ENCODE data around the gene PBX4. TPM values are rescaled to one million over a fixed set of nuclear protein-coding genes. Genes with fewer than 3 reads are reported as not detected.

PBX4 gene
- total RNA-seq, 4 donors from 2014 or later, result 3.7 to 11.8 (median 8.1) TPM

DNA sequence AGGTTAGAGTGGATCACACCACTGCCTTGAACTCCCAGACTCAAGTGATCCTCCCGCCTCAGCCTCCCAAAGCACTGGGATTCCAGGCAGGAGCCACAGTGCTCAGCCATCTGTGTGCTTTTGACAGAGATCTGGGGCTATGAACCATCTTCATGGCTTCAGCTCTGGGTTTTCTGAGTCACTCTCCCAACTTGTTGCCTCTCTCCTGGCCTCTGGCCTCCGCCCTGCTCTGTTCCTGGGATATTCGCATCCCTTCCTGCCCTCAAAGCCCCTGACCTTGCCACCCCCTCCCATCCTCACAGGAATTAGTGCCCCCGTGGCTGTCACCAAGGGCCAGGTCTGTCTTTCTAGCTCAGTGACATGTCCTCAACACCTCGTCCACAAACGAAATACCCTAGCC is 30.7 kb upstream of the PBX4 start:
- 79 to 87% methylated on average over 6 of the region's 6 CpGs for WGBS, 2 donors
- no peak overlapping the region for H3K27ac ChIP-seq
- H3K36me3 ChIP-seq, result peaks cover 14 to 100% (median 61%) of the 10 kb centered on the region in 3 donors
- H3K9me3 ChIP-seq, result no peaks in the 10 kb centered on the region
- H3K27me3 ChIP-seq, result no peaks in the 10 kb centered on the region
- no peak for DNase-seq (ENCODE audit: low spot score in 2 of 2)
- no peak for TF ChIP-seq POLR2A (IDR thresholded peaks at IDR 0.05)
- TF ChIP-seq EP300 (IDR thresholded peaks at IDR 0.05), result no peak
- TF ChIP-seq, protein P1, sequence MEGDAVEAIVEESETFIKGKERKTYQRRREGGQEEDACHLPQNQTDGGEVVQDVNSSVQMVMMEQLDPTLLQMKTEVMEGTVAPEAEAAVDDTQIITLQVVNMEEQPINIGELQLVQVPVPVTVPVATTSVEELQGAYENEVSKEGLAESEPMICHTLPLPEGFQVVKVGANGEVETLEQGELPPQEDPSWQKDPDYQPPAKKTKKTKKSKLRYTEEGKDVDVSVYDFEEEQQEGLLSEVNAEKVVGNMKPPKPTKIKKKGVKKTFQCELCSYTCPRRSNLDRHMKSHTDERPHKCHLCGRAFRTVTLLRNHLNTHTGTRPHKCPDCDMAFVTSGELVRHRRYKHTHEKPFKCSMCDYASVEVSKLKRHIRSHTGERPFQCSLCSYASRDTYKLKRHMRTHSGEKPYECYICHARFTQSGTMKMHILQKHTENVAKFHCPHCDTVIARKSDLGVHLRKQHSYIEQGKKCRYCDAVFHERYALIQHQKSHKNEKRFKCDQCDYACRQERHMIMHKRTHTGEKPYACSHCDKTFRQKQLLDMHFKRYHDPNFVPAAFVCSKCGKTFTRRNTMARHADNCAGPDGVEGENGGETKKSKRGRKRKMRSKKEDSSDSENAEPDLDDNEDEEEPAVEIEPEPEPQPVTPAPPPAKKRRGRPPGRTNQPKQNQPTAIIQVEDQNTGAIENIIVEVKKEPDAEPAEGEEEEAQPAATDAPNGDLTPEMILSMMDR (IDR thresholded peaks at IDR 0.05), result no peak
- H3K4me1 ChIP-seq, result peaks cover 0 to 11% (median 0%) of the 10 kb centered on the region in 4 donors
- H3K4me3 ChIP-seq, result no peak overlapping the region

DNA sequence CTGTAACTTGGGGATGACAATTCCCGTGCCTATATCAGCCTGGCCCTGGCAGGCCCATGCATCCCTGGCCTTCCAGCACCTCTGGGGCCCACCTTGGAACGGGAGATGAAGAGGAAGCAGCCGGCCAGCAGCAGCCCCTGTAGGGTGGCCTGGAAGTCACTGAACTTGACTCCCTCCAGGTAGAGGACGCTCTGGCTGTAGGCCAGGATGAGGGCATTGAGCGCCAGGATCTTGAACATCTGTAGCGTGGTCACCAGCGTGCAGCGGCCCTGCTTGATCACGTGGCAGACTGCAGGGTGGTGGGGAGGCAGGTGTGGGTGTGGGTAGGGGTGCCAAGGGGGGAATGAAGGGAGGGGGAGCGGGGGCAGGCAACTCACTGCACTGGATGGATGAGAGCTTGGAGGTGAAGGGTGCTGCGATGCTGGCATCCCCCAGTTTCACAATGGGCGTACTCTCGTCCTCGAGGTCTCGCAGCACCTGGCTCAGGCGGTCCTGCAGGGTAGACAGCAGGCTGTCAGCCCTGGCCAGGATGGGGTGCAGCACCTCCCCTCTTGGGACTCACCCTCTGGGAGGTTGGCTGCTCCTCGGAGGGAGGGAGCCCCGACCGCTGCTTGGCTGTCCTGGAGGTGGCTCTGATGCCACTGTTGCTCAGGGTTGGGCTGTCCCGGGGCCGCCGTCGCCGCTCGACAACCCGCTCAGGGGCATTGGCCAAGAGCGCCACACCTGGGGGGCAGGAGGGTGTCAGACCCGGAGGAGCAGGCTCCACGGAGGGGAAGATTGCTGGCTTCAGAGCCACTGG is 28.7 kb upstream of the PBX4 start:
- 89 to 90% methylated on average over 26 to 29 of the region's 29 CpGs for WGBS, 2 donors
- H3K27me3 ChIP-seq, result no peaks in the 10 kb centered on the region
- peaks cover 8 to 82% (median 42%) of the 10 kb centered on the region in 3 donors for H3K36me3 ChIP-seq

GRCh38 chr19:19645233-19645870 is 26.9 kb upstream of the PBX4 start:
- H3K9me3 ChIP-seq, result no peaks in the 10 kb centered on the region
- 88 to 90% methylated on average over 13 to 17 of the region's 17 CpGs for WGBS, 2 donors
- H3K27me3 ChIP-seq, result no peaks in the 10 kb centered on the region
- TF ChIP-seq, protein P1 (IDR thresholded peaks at IDR 0.05), result no peak
- TF ChIP-seq EP300 (IDR thresholded peaks at IDR 0.05) (no peak), POLR2A (IDR thresholded peaks at IDR 0.05) (no peak)
- H3K36me3 ChIP-seq, result peaks cover 8 to 64% (median 27%) of the 10 kb centered on the region in 3 donors
- no peak overlapping the region for H3K4me3 ChIP-seq
- peaks cover 0 to 20% (median 0%) of the 10 kb centered on the region in 4 donors for H3K4me1 ChIP-seq
- H3K27ac ChIP-seq, result no peak overlapping the region
- no peak for DNase-seq (ENCODE audit: low spot score in 2 of 2)

More for the DNA sequence above, 28.7 kb upstream of the PBX4 start:
- TF ChIP-seq, protein P1 (IDR thresholded peaks at IDR 0.05), result no peak
- TF ChIP-seq EP300 (IDR thresholded peaks at IDR 0.05) (no peak), POLR2A (IDR thresholded peaks at IDR 0.05) (no peak)
- H3K4me3 ChIP-seq, result no peak overlapping the region
- no peak for DNase-seq (ENCODE audit: low spot score in 2 of 2)
- H3K27ac ChIP-seq, result no peak overlapping the region
- no peaks in the 10 kb centered on the region for H3K9me3 ChIP-seq
- peaks cover 0 to 19% (median 0%) of the 10 kb centered on the region in 4 donors for H3K4me1 ChIP-seq

GRCh38 chr19:19644054-19644388 is 25.5 kb upstream of the PBX4 start:
- H3K27me3 ChIP-seq, result no peaks in the 10 kb centered on the region
- no peak for TF ChIP-seq POLR2A (IDR thresholded peaks at IDR 0.05)
- TF ChIP-seq, protein P1 (IDR thresholded peaks at IDR 0.05), result peak in 1 of 5 experiments; percentile 19
- no peak for DNase-seq (ENCODE audit: low spot score in 2 of 2)
- no peaks in the 10 kb centered on the region for H3K9me3 ChIP-seq
- peaks cover 0 to 20% (median 0%) of the 10 kb centered on the region in 4 donors for H3K4me1 ChIP-seq
- H3K36me3 ChIP-seq, result peaks cover 8 to 58% (median 21%) of the 10 kb centered on the region in 3 donors
- H3K27ac ChIP-seq, result peak overlapping the region in 2 of 4 donors; percentile 79 to 88
- H3K4me3 ChIP-seq, result peak overlapping the region in 2 of 4 donors; percentile 29 to 65
- WGBS, 2 donors, result 25 to 29% methylated on average over 4 to 5 of the region's 5 CpGs

All from tibial nerve (tissue), 4 donors.